ENCODE data around the gene KCNH2. TPM values are rescaled to one million over a fixed set of nuclear protein-coding genes. Genes with fewer than 3 reads are reported as not detected.

Gene KCNH2
- total RNA-seq, 1 donor from 2014 or later: 0.37 TPM

DNA sequence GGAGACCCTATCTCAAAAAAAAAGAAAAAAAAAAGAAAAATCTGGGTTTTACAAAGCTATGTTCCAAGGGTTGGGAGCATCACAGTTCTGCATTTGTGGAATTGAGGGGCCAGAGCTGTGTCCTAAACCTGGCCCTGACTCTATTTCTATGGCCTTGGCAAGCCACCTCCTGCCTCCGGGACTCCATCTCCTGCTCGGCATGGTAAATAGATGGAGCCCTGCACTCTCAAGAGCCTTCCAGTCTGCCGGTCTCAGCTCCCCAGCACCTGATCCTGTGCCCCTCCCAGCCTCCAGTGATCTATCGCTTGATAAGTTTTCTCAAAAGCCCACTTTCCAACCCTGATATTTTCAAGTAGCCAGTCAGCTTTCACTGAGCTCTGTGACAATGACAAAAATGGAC lies 43.0 kb downstream of the KCNH2 start:
- Mint-ChIP-seq H3K9me3 (no peaks in the 10 kb centered on the region), H3K4me1 (peaks cover 8% of the 10 kb centered on the region), H3K27me3 (peaks cover 3% of the 10 kb centered on the region), H3K27ac (no peak overlapping the region), H3K4me3 (no peak overlapping the region), H3K36me3 (ENCODE audit: low read depth) (no peaks in the 10 kb centered on the region)
- intact Hi-C loops (cut with micrococcal nuclease): no loop called here
- DNase-seq: no peak

DNA sequence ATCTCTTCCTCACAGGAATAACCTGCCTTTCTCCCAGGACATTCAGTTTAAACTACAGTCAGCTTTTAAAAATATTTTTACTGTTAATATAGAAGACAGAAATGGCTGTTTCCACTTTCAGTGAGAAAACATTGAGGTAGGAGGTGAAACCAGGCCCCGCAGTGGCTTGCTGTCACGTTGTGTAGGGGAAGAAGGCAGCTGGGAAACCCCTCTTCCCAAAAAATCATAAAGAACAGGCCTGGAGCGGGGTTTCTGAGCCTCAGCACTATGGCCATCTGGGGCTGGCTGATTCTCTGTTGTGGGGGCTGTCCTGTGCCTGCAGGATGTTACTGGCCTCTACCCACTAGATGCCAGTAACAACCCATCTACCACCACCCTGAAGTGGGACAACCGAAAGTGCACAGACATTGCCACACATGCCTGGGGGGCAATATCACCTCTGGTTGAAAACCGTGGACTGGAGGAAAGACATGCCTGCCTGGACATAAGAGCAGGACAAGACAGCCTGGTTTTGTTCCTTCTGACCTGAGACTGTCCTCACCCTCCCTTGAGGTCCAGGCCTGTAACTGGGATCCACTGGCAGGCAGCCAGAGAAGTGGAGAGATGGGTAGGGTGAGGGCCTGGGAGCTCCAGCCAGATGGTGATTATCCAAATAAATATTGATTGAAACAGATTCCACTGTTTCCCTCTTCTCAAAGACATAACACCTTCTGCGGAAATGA lies 43.9 kb downstream of the KCNH2 start:
- no peak overlapping the region for H3K27ac Mint-ChIP-seq
- H3K4me3 Mint-ChIP-seq: no peak overlapping the region
- DNase-seq: no peak
- H3K36me3 Mint-ChIP-seq (ENCODE audit: low read depth): no peaks in the 10 kb centered on the region
- H3K4me1 Mint-ChIP-seq: peaks cover 8% of the 10 kb centered on the region
- peaks cover 6% of the 10 kb centered on the region for H3K27me3 Mint-ChIP-seq
- H3K9me3 Mint-ChIP-seq: no peaks in the 10 kb centered on the region
- intact Hi-C loops (cut with micrococcal nuclease): no loop called here

DNA sequence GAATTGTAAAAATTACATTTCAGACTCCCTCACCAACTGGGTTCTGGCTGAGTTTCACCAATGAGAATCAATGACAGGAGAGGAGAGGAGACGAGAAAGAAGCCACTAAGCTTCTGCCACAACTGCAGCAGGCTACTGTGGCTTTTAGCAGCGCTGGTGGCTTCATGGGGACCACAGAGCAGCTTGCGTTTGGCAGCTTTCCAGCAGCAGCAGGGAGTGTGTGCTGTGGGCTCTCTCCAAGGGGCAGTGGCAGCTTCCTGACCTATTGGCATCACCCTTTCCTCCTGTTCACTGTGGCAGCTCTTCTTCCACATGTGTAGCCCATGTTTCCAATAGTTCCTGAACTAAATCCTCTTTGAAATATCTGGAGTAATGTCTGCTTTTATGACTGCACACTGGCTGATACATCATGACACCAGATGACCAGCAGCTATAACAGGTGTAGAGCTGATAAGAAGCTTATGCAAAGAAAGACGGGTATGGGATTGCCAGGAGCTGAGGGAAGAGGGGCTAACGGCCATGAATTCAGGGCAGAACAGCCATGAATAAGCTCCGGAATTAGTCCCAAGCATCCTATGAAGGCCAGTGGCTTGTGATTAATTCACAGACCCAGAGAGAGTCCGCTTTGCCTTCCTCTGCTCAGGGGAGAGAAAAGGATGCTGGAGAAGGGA lies 46.8 kb downstream of the KCNH2 start:
- Mint-ChIP-seq H3K4me3 (no peak overlapping the region), H3K27ac (no peak overlapping the region), H3K27me3 (peaks cover 17% of the 10 kb centered on the region), H3K4me1 (no peaks in the 10 kb centered on the region), H3K9me3 (no peaks in the 10 kb centered on the region), H3K36me3 (ENCODE audit: low read depth) (no peaks in the 10 kb centered on the region)
- DNase-seq: no peak
- intact Hi-C loops (cut with micrococcal nuclease): no loop called here

DNA sequence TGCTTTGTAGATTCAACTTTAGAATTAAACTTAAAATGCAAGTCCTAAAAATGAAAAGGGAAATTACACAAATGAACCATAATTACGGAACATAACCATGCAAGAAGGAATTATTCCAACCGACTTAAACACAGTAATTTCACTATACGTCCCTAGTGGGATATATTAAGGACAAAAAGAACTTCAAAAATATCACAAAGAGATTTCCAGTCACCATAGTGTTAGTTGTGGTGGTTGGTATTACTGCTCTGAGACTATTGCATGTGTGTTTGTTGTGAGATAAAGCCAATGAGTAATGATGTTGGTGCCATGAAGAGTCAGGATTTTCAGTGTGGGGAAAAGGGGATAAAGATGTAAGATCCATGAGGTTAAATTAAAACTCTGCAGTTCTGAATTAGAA lies 49.6 kb downstream of the KCNH2 start:
- H3K4me3 Mint-ChIP-seq: no peak overlapping the region
- H3K4me1 Mint-ChIP-seq: peaks cover 8% of the 10 kb centered on the region
- intact Hi-C loops (cut with micrococcal nuclease): no loop called here
- no peak for DNase-seq
- H3K27ac Mint-ChIP-seq: no peak overlapping the region
- no peaks in the 10 kb centered on the region for H3K9me3 Mint-ChIP-seq
- peaks cover 35% of the 10 kb centered on the region for H3K27me3 Mint-ChIP-seq
- no peaks in the 10 kb centered on the region for H3K36me3 Mint-ChIP-seq (ENCODE audit: low read depth)

DNA sequence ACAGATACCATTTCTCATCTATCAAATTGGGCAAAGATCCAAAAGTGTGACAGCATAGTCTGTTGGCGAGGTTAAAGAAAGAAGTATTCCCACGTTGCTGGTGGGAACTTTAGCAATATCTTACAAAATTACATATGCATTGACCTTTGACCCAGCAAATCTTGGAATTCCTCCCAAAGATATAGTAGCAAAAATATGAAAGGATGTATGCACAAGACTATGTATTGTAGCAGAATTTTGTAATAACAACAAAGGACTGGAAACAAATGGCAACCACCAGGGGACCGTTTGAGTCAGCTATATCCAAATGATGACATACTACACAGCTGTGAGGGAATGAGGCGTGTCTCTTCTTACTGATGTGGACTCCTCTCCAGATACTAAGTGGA lies 50.2 kb downstream of the KCNH2 start:
- Mint-ChIP-seq H3K27ac (no peak overlapping the region), H3K9me3 (no peaks in the 10 kb centered on the region), H3K36me3 (ENCODE audit: low read depth) (no peaks in the 10 kb centered on the region), H3K4me1 (peaks cover 8% of the 10 kb centered on the region), H3K4me3 (no peak overlapping the region), H3K27me3 (peaks cover 35% of the 10 kb centered on the region)
- no peak for DNase-seq
- intact Hi-C loops (cut with micrococcal nuclease): no loop called here

DNA sequence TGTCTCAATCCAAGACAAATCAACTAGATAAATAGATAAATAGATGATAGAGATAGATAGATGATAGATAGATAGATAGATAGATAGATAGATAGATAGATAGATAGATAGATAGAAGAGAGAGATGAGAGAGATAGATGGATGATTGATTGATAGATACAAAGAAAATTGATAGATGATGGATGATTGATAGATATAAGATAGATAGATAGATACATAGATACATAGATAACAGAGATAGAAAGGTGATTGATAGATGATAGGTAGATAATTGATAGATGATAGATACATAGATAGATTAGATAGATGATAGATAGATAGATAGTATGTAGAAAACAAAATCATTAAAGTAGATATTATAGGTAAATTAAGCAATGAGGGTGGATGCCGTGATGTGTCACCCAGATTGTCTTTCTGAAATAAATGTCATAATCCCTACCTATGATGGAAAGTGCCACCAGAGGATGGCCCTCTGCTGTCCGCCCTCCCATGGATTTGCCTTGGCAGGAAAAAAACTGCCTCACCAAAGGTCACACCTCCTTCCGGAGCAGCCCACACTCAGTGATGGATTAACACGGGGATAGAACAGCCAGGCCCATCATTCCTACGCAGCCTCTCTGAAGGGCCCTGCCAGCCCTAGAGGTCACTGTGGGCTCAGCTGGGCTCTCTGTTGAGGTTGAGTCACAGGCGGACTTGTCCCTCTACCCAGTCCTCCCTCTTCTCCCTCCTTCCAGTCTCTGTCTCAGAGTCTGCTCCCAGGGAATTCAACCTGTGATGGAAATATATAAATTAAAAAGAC lies 50.8 kb downstream of the KCNH2 start:
- no peaks in the 10 kb centered on the region for H3K36me3 Mint-ChIP-seq (ENCODE audit: low read depth)
- no peak for DNase-seq
- H3K9me3 Mint-ChIP-seq: no peaks in the 10 kb centered on the region
- H3K27ac Mint-ChIP-seq: no peak overlapping the region
- H3K4me1 Mint-ChIP-seq: peaks cover 8% of the 10 kb centered on the region
- peaks cover 37% of the 10 kb centered on the region for H3K27me3 Mint-ChIP-seq
- no peak overlapping the region for H3K4me3 Mint-ChIP-seq
- intact Hi-C loops (cut with micrococcal nuclease): no loop called here

DNA sequence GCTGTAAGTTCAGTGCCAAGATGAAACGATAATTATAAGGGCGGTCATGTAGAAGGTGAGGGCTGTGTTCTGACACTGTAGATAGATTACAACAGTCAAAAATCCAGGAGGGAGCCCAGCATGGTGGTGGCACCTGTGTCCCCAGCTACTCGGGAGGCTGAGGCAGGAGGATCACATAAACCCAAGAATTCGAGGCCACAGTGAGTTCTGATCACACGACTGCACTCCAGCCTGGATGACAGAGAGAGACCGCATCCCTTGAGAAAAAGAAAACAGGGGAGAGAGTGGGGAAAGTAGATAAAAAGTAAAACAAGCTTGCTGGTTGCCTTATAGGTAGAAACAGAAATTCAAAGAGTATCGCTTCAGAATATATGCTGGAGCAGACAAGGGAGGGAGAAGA lies 52.1 kb downstream of the KCNH2 start:
- no peaks in the 10 kb centered on the region for H3K36me3 Mint-ChIP-seq (ENCODE audit: low read depth)
- H3K27me3 Mint-ChIP-seq: peaks cover 37% of the 10 kb centered on the region
- H3K9me3 Mint-ChIP-seq: no peaks in the 10 kb centered on the region
- peaks cover 8% of the 10 kb centered on the region for H3K4me1 Mint-ChIP-seq
- no peak overlapping the region for H3K27ac Mint-ChIP-seq
- no peak overlapping the region for H3K4me3 Mint-ChIP-seq
- DNase-seq: no peak
- intact Hi-C loops (cut with micrococcal nuclease): no loop called here

DNA sequence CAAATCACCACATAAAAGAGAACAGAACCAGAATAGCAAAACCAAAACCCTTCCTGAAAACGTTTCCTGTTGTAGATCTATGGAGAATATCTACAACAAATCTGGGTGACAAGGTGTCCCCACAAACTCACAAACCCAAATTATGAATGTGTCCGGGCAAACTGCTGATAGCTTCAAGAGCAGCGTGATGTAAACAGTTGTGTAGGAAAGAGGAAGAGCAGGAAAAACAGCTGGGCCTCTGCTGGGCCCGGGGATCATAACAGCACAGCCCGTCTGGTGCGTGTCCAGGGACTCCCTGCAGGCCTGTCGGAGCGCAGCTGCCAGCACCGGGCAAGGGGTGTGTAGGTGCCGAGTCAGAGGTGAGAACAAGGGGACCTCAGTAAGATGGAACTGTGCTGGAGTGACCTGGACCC lies 53.7 kb downstream of the KCNH2 start:
- peaks cover 8% of the 10 kb centered on the region for H3K4me1 Mint-ChIP-seq
- intact Hi-C loops (cut with micrococcal nuclease): no loop called here
- H3K27ac Mint-ChIP-seq: no peak overlapping the region
- peaks cover 36% of the 10 kb centered on the region for H3K27me3 Mint-ChIP-seq
- no peaks in the 10 kb centered on the region for H3K9me3 Mint-ChIP-seq
- H3K36me3 Mint-ChIP-seq (ENCODE audit: low read depth): no peaks in the 10 kb centered on the region
- DNase-seq: no peak
- H3K4me3 Mint-ChIP-seq: no peak overlapping the region

DNA sequence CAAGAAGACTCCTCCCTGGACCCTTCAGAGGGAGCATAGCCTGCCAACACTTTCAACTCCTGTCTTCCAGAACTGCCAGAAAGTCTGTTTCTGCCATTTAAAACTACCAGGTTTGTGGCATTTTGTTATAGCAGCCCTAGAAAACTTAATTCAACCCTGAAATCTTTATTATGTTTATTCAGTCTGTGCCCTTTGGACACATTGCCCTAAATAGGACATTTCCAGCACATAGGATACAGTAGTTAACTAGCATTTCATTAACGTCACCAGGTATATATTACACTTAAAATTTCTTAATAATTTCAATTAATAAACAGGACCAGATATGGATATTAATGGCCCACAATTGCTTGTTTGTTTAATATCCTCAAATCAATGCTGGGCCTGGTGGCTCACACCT lies 54.3 kb downstream of the KCNH2 start:
- H3K4me3 Mint-ChIP-seq: no peak overlapping the region
- DNase-seq: no peak
- peaks cover 36% of the 10 kb centered on the region for H3K27me3 Mint-ChIP-seq
- no peaks in the 10 kb centered on the region for H3K9me3 Mint-ChIP-seq
- intact Hi-C loops (cut with micrococcal nuclease): no loop called here
- H3K36me3 Mint-ChIP-seq (ENCODE audit: low read depth): no peaks in the 10 kb centered on the region
- no peak overlapping the region for H3K27ac Mint-ChIP-seq
- H3K4me1 Mint-ChIP-seq: peaks cover 8% of the 10 kb centered on the region

DNA sequence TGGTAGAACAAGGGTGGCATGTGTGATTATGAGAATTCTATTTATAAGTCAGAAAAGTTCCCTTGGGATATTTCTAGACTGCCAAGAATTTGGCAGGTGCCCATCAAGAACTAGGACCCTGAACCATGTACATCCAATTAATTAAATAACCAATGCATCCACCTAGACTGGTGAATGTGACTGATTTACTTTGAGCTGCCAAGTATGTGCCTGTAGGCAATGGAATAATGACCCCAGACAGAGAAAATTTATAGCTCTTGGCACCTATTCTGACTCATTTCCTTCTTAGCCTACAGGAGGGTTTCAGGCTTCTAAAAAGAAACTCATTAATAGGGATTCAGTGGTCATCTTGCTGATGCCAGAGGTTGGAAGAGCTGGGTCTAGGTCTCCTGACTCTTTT lies 54.9 kb downstream of the KCNH2 start:
- Mint-ChIP-seq H3K4me1 (peaks cover 8% of the 10 kb centered on the region), H3K4me3 (no peak overlapping the region), H3K27ac (no peak overlapping the region), H3K36me3 (ENCODE audit: low read depth) (no peaks in the 10 kb centered on the region), H3K9me3 (no peaks in the 10 kb centered on the region), H3K27me3 (peaks cover 34% of the 10 kb centered on the region)
- no peak for DNase-seq
- intact Hi-C loops (cut with micrococcal nuclease): no loop called here

DNA sequence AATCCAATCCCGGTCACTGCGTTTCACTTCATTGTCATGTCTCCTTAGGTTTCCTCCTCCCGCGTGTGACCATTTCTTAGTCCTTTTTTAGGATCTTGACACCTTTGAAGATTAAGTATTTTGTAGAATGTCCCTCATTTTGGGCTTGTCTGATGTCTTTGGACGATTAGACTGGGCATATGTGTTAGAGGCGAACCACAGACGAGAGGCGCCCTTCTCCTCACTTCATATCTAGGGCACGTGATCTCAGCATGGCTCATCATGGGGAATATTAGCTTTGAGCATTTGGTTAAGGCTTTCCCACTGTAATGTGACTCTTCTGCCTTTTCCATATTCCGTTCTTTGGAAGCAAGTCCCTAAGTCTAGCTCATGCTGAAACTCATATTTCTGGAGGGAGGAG lies 59.0 kb downstream of the KCNH2 start:
- H3K9me3 Mint-ChIP-seq: no peaks in the 10 kb centered on the region
- no peak overlapping the region for H3K27ac Mint-ChIP-seq
- no peak for DNase-seq
- H3K4me1 Mint-ChIP-seq: peaks cover 2% of the 10 kb centered on the region
- H3K36me3 Mint-ChIP-seq (ENCODE audit: low read depth): no peaks in the 10 kb centered on the region
- intact Hi-C loops (cut with micrococcal nuclease): no loop called here
- no peak overlapping the region for H3K4me3 Mint-ChIP-seq
- peaks cover 23% of the 10 kb centered on the region for H3K27me3 Mint-ChIP-seq

DNA sequence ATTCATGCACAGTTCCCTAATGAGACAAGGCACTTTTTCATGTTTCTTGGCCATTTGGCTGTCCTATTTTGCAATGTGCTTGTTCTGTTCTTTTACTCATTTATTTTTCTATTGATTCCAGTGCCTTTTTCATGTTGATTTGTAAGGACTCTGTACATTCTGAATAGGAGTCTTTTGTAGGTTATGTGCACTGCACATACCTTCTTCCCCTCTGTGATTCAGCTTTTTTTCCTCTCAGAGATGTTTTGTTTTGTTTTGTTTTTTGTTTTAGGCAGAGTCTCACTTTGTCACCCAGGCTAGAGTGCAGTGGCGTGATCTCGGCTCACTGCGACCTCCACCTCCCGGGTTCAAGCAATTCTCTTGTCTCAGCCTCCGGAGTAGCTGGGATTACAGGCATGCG lies 59.7 kb downstream of the KCNH2 start:
- no peak for DNase-seq
- no peak overlapping the region for H3K4me3 Mint-ChIP-seq
- H3K27ac Mint-ChIP-seq: no peak overlapping the region
- no peaks in the 10 kb centered on the region for H3K36me3 Mint-ChIP-seq (ENCODE audit: low read depth)
- H3K9me3 Mint-ChIP-seq: no peaks in the 10 kb centered on the region
- intact Hi-C loops (cut with micrococcal nuclease): no loop called here
- H3K4me1 Mint-ChIP-seq: no peaks in the 10 kb centered on the region
- H3K27me3 Mint-ChIP-seq: peaks cover 24% of the 10 kb centered on the region

DNA sequence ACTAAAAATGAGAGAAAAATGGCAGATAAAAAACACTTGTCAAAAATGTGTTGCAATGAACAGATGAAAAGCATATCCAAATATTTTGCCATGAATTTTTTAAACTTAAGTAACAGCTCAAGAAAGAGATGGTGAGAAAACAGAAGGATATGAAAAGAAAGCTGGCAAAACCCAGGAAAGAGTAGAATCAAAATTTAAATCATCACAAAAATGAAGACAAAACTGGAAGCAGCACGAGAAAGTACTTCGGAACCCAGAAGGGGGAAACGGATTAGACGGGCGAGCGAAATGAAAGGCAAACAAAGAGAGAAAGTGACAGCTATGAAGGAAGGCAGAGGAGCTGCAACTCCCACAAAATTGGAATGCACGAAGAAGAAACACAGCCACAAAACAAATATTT lies 60.2 kb downstream of the KCNH2 start:
- Mint-ChIP-seq H3K36me3 (ENCODE audit: low read depth) (no peaks in the 10 kb centered on the region), H3K4me1 (no peaks in the 10 kb centered on the region), H3K27me3 (peaks cover 24% of the 10 kb centered on the region), H3K9me3 (no peaks in the 10 kb centered on the region), H3K4me3 (no peak overlapping the region), H3K27ac (no peak overlapping the region)
- no peak for DNase-seq
- intact Hi-C loops (cut with micrococcal nuclease): no loop called here

DNA sequence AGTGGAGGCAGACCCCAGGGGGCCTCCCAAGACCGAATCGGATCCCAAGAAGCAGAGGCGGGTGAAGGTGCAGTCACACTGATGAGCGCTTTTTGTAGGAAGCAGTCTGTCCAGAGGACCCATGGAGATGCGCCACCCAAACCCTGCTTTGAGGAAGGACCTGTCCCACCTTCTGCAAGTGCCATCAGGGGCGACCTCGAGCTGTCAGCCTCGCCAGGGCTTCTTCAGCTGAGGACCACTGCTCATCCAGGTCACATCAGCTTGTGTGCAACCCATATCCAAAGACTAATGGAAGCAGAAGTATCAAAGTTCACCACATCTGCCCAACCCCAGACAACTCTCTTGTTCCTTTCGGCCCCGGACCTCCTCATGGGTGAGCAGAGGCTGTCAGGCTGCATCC lies 61.5 kb downstream of the KCNH2 start:
- Mint-ChIP-seq H3K4me1 (no peaks in the 10 kb centered on the region), H3K9me3 (no peaks in the 10 kb centered on the region), H3K27ac (no peak overlapping the region), H3K36me3 (ENCODE audit: low read depth) (no peaks in the 10 kb centered on the region), H3K4me3 (no peak overlapping the region), H3K27me3 (peaks cover 30% of the 10 kb centered on the region)
- intact Hi-C loops (cut with micrococcal nuclease): no loop called here
- DNase-seq: no peak

Measured in activated CD4-positive, alpha-beta T cell treated with anti-CD3 and anti-CD28 coated beads, Interleukin-2, amount 10 ng/mL, durations not matched to agents 24 days and 14 days (primary cell).